NT2/D1 (cell line): ENCODE data around the gene CCDC134.

Experiments used
- SUZ12 ChIP-seq: IDR thresholded peaks from 2 replicates; pipeline ENCODE4 v1.6.1; 2011; ENCODE audit not compliant: insufficient read length, insufficient read depth; ENCODE audit errors: extremely low read depth
- YY1 ChIP-seq: IDR thresholded peaks from 2 replicates; pipeline ENCODE4 v1.6.1; 2011; ENCODE audit not compliant: insufficient read length, insufficient read depth
- ZNF274 ChIP-seq: IDR thresholded peaks from 2 replicates; pipeline ENCODE4 v1.6.1; 2011; ENCODE audit warnings: mild to moderate bottlenecking, low read depth, low read length

DNA sequence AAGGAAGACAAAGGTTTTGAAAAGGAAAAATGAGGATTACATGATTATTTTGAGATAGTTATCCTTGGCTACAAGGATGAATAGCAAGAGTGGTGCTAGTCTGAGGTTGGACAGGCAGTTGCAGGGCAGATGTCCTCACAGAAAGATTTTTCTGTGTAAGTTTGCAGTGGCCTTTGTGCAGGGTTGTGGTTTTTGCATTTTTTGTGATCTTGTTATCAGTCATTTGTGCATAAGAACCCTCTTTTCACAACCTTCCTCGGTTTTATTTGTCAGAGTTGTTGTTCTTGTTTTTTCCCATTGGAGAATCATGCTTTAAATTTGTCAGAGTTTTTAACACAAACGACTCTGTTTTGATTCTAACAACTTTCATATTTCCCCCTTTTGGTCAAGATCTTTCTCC, 1.4 kb downstream of the CCDC134 start:
- TF ChIP-seq YY1 (no peak), ZNF274 (no peak), SUZ12 (no peak)
